ENCODE data around the gene SLC38A10.

DNA sequence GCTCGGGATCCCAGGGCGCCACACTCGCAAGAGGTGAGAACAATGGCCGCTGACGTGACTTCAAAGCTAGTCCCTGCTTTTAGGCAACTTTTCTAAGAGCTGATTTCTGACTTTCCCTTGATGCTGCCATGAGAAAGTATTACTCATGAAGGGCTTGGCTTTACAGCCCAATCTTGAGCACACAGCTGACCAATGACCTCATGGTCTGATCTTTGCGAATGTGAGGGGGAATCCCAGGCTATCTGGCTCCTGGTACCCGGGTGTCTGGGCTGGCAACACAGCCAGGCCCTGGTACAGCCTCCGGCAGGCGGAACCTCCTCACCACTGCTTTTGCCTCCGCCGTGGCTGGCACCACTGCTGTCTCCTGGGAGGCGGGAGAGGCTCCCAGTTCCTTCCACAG, 38.5 kb downstream of the SLC38A10 start:
- TF ChIP-seq, protein P1, sequence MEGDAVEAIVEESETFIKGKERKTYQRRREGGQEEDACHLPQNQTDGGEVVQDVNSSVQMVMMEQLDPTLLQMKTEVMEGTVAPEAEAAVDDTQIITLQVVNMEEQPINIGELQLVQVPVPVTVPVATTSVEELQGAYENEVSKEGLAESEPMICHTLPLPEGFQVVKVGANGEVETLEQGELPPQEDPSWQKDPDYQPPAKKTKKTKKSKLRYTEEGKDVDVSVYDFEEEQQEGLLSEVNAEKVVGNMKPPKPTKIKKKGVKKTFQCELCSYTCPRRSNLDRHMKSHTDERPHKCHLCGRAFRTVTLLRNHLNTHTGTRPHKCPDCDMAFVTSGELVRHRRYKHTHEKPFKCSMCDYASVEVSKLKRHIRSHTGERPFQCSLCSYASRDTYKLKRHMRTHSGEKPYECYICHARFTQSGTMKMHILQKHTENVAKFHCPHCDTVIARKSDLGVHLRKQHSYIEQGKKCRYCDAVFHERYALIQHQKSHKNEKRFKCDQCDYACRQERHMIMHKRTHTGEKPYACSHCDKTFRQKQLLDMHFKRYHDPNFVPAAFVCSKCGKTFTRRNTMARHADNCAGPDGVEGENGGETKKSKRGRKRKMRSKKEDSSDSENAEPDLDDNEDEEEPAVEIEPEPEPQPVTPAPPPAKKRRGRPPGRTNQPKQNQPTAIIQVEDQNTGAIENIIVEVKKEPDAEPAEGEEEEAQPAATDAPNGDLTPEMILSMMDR (IDR thresholded peaks at IDR 0.05), result no peak
- no peak for TF ChIP-seq POLR2AphosphoS5 (IDR thresholded peaks at IDR 0.05)
